HG03045 (cell line): ENCODE measurements around the gene FCHSD2.
A peak's percentile ranks its signal among the peaks of the same experiment; 100 is the strongest.

ENCODE experiments used
- ATAC-seq: cut with Tn5 transposase; IDR thresholded peaks from one replicate; pipeline ENCODE4 v1.9.1; 2021; ENCODE audit warnings: mild to moderate bottlenecking, moderate library complexity; ENCODE audit not compliant: unreplicated experiment

Gene FCHSD2

DNA sequence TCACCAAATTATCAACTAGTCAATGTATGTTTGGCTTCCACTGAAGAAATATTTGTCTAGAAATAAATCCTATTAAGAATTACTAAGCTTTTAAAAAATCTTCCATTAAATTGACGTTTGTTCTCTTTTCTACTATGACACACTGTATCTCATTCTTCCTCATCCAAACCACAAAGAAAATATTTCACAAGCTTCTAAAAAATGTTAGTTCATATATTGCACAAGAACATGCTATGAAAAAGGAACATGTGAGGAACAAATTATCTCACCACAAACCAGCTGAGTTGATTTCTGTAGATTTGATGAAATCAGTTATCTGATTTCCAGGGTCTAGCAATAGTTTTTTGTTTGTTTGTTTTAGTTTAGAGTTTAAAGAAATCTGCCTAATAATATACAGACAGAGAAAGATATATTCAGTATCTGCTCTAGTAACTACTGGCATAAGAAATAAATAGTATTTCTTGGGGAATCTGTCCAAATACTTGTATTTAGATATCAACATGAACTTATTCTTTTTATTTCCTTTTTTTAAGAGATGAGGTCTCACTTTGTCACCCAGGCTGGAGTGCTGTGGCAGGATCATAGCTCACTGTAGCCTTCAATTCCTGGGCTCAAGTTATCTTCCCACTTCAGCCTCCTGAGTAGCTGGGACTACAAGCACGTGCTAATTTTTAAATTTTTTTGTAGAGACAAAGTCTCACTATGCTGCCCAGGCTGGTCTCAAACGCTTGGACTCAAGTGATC is 166.2 kb downstream of the FCHSD2 start:
- ATAC-seq: no peak

DNA sequence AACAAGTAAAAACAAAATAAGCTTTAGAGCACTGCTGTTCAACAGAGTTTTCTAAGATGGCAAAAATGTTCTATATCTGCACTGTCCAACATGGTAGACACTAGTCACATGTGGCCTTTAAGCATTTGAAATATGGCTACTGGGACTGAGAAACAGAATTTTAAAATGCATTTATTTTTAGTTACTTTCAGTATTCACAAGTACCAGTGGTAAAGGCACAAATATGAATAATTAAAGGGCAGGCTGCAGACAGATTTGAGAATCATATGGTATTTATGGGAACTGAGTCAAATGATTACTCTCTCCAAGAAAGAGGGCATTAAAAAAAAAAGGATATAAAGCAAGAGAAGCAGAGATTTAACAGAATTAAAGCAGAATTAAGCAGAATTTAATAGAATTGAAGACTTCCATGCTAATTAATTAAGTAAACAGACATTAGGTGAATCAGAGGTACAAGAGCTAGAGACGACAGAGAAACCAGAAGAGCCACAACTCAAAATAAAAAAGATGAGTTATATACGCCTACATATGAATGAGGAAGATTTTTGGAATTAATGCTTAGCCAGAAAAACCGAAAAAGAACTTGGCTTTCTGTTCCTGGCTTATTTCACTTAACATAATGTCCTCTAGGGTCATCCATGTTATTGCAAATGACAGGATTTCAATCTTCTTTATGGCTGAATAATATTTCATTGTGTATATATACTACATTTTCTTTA is 167.5 kb downstream of the FCHSD2 start:
- no peak for ATAC-seq

DNA sequence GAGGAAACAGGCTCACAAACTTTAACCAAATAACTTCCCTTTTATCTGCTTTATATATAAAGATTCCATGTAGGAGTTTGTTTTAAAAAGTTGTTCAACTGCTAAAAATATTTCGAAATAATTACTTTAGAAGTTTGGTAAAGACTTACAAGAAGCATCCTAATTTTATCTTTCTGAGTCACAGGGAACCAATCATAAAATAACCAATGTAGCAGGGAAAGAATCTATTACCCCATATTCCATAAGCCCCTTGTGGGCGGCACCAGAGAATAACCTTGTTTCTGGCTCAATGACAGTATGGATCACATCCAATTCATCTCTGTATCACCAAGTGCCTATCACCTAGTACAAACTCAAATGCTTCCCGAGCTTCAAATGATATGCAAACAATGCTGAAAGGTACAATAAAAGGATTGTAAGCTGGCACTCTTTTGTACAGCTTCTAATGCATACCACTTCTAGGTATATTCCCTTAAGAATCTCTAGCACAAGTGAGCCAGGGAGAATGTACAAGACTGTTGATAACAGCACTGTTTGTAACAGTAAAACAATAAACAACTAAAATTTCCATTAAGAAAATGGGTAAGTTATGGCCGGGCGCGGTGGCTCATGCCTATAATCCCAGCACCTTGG is 169.5 kb downstream of the FCHSD2 start:
- ATAC-seq: no peak

DNA sequence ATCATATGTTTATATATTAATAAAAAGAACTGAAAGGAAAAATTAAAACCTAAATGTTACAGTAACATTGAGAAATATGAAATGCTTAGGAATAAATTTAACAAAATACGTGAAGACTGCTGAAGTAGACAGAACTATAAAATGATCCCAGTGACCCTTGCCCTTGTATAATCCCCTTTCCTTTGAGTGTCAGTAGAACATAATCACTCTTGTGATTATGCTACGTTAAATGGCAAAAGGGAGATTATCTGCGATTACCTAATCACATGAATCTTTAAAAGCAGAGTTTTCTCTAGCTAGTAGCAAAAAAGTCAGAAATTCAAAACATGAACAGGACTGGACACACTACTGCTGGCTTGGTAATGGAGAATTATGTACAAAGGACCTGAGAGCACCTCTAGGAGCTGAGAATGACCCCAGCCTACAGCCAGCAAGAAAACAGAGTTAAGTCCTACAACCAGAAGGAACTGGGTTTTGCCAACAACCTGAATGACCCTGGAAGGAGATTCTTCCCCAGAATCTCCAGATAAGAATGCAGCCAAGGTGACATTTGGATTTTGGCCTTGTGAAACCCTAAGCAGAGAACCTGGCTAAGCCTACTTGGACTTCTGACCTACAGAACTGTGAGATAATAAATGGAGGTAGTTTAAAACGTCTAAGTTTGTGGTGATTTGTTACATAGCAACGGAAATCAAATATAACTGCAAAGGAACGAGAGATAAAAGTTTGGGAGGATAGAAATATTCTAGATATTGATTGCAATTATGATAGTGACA is 170.7 kb downstream of the FCHSD2 start:
- no peak for ATAC-seq

GRCh38 chr11:72970557-72971118 is 171.5 kb downstream of the FCHSD2 start:
- ATAC-seq: no peak

DNA sequence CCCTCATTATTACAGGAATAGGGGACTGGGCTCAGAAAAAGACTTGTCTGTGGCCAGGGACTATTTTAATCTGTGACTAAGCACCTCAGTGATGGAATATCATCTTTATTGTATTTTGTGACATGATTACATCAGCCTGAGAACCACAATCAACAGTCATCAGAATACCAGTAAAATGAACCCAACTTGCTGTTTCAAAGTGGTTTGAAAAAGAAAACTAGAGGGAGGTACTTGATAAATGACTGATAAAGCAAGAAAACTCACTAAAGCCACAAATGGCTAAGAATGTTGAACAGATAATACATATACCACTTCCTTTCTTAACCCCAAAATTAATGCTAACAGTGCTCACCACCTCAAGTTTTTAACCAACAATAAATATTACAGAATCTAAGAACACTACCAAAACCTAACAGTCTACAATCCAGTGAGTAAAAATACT is 172.2 kb downstream of the FCHSD2 start:
- ATAC-seq: peak; percentile 57

- no peak for ATAC-seq
Measured at GRCh38 chr11:72968390-72968789, 173.7 kb downstream of the FCHSD2 start.

GRCh38 chr11:72965672-72966071 is 176.4 kb downstream of the FCHSD2 start:
- ATAC-seq: no peak

DNA sequence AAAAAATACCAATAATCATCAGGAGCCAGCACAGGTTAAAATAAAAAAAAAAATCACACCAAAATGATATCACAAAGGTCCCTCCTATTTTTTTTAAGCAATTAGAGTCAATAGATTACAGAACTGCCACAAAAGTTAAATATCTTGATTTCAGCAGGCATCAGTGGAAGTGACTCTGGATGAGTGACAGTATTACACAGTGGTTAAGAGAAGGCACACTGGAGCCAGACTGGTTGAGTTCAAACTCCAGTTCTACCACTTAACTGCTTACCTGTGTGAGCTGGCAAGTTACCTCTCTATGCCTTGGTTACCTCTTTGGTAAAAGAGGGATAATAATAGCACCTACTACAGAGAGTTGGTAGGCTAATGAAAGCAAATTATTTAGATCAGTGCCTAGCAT is 179.4 kb downstream of the FCHSD2 start:
- ATAC-seq: no peak

DNA sequence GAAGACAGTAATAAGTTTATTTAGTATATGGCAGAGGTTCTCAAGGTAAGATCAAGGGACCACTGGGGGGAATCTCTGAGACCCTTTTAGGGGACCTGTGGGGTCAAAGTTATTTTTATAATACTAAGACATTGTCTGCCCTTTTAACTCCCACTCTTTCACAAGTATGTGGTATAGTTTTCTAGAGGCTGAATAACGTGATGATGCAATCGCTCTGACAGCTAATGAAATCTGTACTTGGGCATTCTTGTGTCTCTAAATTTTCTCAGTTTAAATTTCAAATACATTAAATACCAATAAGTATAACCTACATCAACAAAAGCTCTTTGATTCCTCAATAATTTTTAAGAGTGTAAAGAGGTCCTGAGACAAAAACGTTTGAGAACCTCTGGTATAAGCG is 180.0 kb downstream of the FCHSD2 start:
- no peak for ATAC-seq

DNA sequence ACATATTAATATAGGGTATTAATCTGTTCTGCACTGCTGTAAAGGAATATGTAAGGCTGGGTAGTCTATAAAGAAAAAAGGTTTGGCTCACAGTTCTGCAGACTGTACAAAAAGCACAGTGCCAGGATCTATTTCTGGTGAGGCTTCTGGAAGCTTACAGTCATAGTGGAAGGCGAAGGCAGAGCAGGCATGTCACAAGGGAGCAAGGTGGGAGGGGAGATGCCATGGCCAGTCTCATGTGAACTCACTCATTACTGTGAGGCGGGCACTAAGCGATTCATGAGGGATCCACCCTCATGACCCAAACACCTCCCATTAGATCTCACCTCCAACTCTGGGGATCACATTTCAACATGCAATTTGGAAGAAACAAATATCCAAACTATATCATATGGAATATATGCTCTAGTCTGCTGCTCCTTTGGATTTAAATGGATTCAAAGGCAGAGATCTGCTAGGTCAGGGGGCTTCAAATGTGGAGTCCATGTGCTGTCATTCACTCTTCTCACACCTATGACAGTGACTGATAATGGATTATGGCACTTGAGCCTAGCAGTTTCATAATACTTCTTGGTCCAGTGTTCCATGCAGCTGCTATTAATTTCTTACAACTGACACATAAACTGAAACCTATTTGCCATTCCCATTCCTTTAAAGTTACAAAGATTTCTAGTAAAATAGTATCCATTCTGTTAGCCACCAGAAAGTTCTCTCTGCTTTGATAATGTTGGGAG is 182.0 kb downstream of the FCHSD2 start:
- no peak for ATAC-seq

DNA sequence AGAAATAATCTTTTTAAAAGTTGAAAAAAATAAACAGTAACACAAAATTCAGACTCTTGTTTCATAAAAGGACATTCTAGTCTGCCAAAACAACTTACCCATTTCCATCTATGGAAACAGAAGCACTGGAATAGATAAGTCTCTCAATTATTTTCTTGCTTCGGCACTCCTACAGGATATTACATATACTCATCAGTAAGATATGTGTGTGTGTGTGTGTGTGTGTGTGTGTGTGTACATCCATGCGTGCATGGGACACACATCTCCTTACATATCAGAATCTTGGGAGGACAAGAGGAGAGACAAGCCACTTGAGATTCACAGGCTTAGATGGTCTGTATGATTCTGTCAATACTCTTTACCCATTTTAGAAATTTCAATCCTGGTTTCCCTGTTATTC is 183.3 kb downstream of the FCHSD2 start:
- no peak for ATAC-seq

- ATAC-seq: no peak
Measured at GRCh38 chr11:72955466-72955865, 186.7 kb downstream of the FCHSD2 start.

GRCh38 chr11:72954860-72955259 is 187.3 kb downstream of the FCHSD2 start:
- ATAC-seq: no peak

DNA sequence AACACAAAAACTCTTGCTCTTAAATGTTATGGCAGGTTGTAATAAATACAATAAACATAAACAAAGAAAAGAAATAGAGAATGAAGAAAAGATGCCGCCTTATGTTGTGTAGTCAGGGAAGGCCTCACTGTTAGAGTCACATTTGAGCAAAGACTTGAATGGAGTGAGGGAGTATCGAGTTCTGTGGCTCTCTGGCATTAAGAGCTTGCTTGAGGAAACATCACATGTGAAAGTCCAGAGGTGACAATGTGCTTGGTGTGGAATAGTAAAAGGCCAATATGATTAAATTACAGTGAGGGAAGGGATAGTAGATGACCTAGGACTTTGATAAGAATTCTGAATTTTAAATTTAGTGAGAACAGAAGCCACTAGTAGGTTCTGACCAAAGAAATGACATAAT is 188.5 kb downstream of the FCHSD2 start:
- no peak for ATAC-seq

- no peak for ATAC-seq
Measured at GRCh38 chr11:72951888-72952287, 190.2 kb downstream of the FCHSD2 start.

GRCh38 chr11:72951193-72951592 is 190.9 kb downstream of the FCHSD2 start:
- ATAC-seq: no peak

DNA sequence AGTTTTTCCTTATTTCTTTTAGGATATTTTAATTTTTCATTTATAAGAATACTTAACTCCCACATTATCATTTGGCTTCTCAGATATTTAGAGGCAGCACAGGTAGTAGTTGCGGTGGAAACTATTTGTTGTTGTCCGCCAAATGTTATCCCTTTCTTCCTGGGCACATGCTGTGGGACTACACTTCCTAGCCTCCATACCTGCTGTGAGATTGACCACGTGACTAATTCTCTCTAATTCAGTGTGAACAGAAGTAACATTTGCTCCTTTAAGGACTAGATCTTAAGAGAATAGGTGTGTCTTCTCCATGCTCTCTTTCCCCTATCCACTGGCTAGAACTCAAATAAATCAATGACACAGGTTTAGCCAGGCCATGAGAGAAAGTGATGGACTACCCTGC is 191.4 kb downstream of the FCHSD2 start:
- ATAC-seq: no peak

GRCh38 chr11:72947229-72947628 is 194.9 kb downstream of the FCHSD2 start:
- no peak for ATAC-seq

GRCh38 chr11:72943664-72944063 is 198.5 kb downstream of the FCHSD2 start:
- ATAC-seq: no peak
